AG08395 (cell line): ENCODE results near the gene MAP3K12.
"Not testable (repeated sequence)": the region's sequence is repeated elsewhere in the genome, so short reads cannot be mapped to it uniquely, and the experiment has no call there.

Experiments
- DNase-seq: peaks from one replicate; pipeline ENCODE4 v3.0.0; 2012; ENCODE audit warnings: mixed read lengths, low spot score

MAP3K12 gene

GRCh38 chr12:53435326-53435725 is 63.9 kb downstream of the MAP3K12 start:
- not testable (repeated sequence) for DNase-seq

GRCh38 chr12:53431187-53431586 is 68.1 kb downstream of the MAP3K12 start:
- no peak for DNase-seq

GRCh38 chr12:53430116-53430515 is 69.1 kb downstream of the MAP3K12 start:
- no peak for DNase-seq
